AG09309 (cell line): ENCODE results near the gene ATXN3.

Experiments
- DNase-seq: peaks from one replicate; pipeline ENCODE4 v3.0.0-alpha.2; 2010; ENCODE audit warnings: low read depth
- H3K4me3 ChIP-seq: 2 replicates; pipeline ENCODE4 v1.5.1; 2011; ENCODE audit warnings: mild to moderate bottlenecking, low read depth, low read length, moderate library complexity; ENCODE audit not compliant: control insufficient read depth
- CTCF ChIP-seq: IDR thresholded peaks from 2 replicates; pipeline ENCODE4 v1.5.1; 2011; ENCODE audit warnings: mild to moderate bottlenecking, low read depth, low read length, inconsistent platforms; ENCODE audit not compliant: insufficient read depth, control insufficient read depth; ENCODE audit errors: missing control alignments

ATXN3 gene

GRCh38 chr14:92012121-92012748, 94.1 kb downstream of the ATXN3 start:
- H3K4me3 ChIP-seq, result no peak overlapping the region
- no peak for TF ChIP-seq CTCF
- no peak for DNase-seq

- no peak for TF ChIP-seq CTCF
- DNase-seq, result no peak
- no peak overlapping the region for H3K4me3 ChIP-seq
Observed at GRCh38 chr14:92010644-92011043, 95.7 kb downstream of the ATXN3 start.

GRCh38 chr14:92009604-92010003, 96.8 kb downstream of the ATXN3 start:
- no peak overlapping the region for H3K4me3 ChIP-seq
- DNase-seq, result no peak
- TF ChIP-seq CTCF, result no peak
